Measurements from ENCODE around the gene BCS1L. TPM values are rescaled to one million over a fixed set of nuclear protein-coding genes. Genes with fewer than 3 reads are reported as not detected.

Gene BCS1L
- 19.9 and 21.9 TPM in 2 replicates for polyA plus RNA-seq (2013)

- Histone ChIP-seq H3K4me1 (ENCODE audit: control insufficient read depth in 1 of 2, insufficient read depth in 2 of 2, low read length in 2 of 2) (peaks cover 3 to 4% of the 10 kb centered on the region in 2 experiments), H3K27ac (ENCODE audit: low read depth, low read length) (peak within 1 kb of the TSS; percentile 47), H3K18ac (ENCODE audit: low read length) (peak within 1 kb of the TSS; percentile 60), H3K14ac (ENCODE audit: low read length) (peak within 1 kb of the TSS; percentile 73), H3K36me3 (ENCODE audit: control insufficient read depth in 1 of 2, insufficient read depth in 2 of 2, low read length in 2 of 2) (peaks cover 41 to 52% of the 10 kb centered on the region in 2 experiments), H3K27me3 (ENCODE audit: insufficient read depth, low read length) (no peaks in the 10 kb centered on the region), H4K8ac (ENCODE audit: low read depth, low read length) (peak within 1 kb of the TSS; percentile 94), H2BK12ac (ENCODE audit: low read length) (no peak within 1 kb of the TSS), H3K4me3 (ENCODE audit: low read depth, low read length) (peak within 1 kb of the TSS; percentile 92), H3K79me2 (ENCODE audit: control insufficient read depth, insufficient read depth, low read length, poor library complexity) (peaks cover 4% of the 10 kb centered on the region), H3K4ac (ENCODE audit: low read depth, low read length) (peak within 1 kb of the TSS; percentile 72), H3K4me2 (ENCODE audit: low read length) (peak within 1 kb of the TSS; percentile 78), H3K9me3 (ENCODE audit: insufficient read depth, low read depth, low read length) (no peaks in the 10 kb centered on the region), H4K12ac (ENCODE audit: low read depth, low read length) (peak within 1 kb of the TSS; percentile 68), H2BK5ac (ENCODE audit: low read depth, low read length, poor library complexity) (peak within 1 kb of the TSS; percentile 46), H3K79me1 (ENCODE audit: low read length) (peaks cover 6% of the 10 kb centered on the region), H4K91ac (ENCODE audit: low read depth, low read length) (peak within 1 kb of the TSS; percentile 74), H2AFZ (ENCODE audit: insufficient read depth, low read length, poor library complexity) (peak within 1 kb of the TSS; percentile 95), H3K23ac (ENCODE audit: low read length) (no peak within 1 kb of the TSS), H3K9ac (ENCODE audit: low read length) (peak within 1 kb of the TSS; percentile 86), H2AK5ac (ENCODE audit: low read length) (no peak within 1 kb of the TSS), H2BK120ac (ENCODE audit: insufficient read depth, low read length, poor library complexity) (peak within 1 kb of the TSS; percentile 25)
- WGBS (ENCODE audit: extremely low coverage, insufficient coverage, insufficient read length): no CpG with 5 or more reads among the region's 49 CpGs
- peak; percentile 72 to 77 for DNase-seq
Measured at GRCh38 chr2:218659258-218659987, at the start of gene BCS1L, which contains the start of gene ZNF142. BCS1L (plus strand) TSS chr2:218659683; CDS start chr2:218660988, 1,305 bp downstream. ZNF142 (minus strand) TSS chr2:218659623; CDS start chr2:218656429, 3,194 bp downstream.

- Histone ChIP-seq H3K9ac (ENCODE audit: low read length) (no peak overlapping the region), H3K4ac (ENCODE audit: low read depth, low read length) (no peak overlapping the region), H4K8ac (ENCODE audit: low read depth, low read length) (no peak overlapping the region), H3K18ac (ENCODE audit: low read length) (no peak overlapping the region), H3K4me1 (ENCODE audit: control insufficient read depth in 1 of 2, insufficient read depth in 2 of 2, low read length in 2 of 2) (no peaks in the 10 kb centered on the region), H4K12ac (ENCODE audit: low read depth, low read length) (no peak overlapping the region), H3K23ac (ENCODE audit: low read length) (no peak overlapping the region), H3K79me2 (ENCODE audit: control insufficient read depth, insufficient read depth, low read length, poor library complexity) (no peaks in the 10 kb centered on the region), H3K4me3 (ENCODE audit: low read depth, low read length) (no peak overlapping the region), H2BK12ac (ENCODE audit: low read length) (no peak overlapping the region), H2BK120ac (ENCODE audit: insufficient read depth, low read length, poor library complexity) (no peak overlapping the region), H3K14ac (ENCODE audit: low read length) (no peak overlapping the region), H3K4me2 (ENCODE audit: low read length) (no peak overlapping the region), H3K27ac (ENCODE audit: low read depth, low read length) (no peak overlapping the region), H3K9me3 (ENCODE audit: insufficient read depth, low read depth, low read length) (no peaks in the 10 kb centered on the region), H2AFZ (ENCODE audit: insufficient read depth, low read length, poor library complexity) (no peak overlapping the region), H2AK5ac (ENCODE audit: low read length) (no peak overlapping the region), H3K27me3 (ENCODE audit: insufficient read depth, low read length) (no peaks in the 10 kb centered on the region), H3K36me3 (ENCODE audit: control insufficient read depth in 1 of 2, insufficient read depth in 2 of 2, low read length in 2 of 2) (no peaks in the 10 kb centered on the region), H3K79me1 (ENCODE audit: low read length) (no peaks in the 10 kb centered on the region), H2BK5ac (ENCODE audit: low read depth, low read length, poor library complexity) (no peak overlapping the region), H4K91ac (ENCODE audit: low read depth, low read length) (no peak overlapping the region)
- no CpG with 5 or more reads among the region's 6 CpGs for WGBS (ENCODE audit: extremely low coverage, insufficient coverage, insufficient read length)
- DNase-seq: no peak
Measured at GRCh38 chr2:218615868-218616315, 43.6 kb upstream of the BCS1L start.

GRCh38 chr2:218618102-218618860 lies 41.2 kb upstream of the BCS1L start:
- no peak overlapping the region for H3K14ac ChIP-seq (ENCODE audit: low read length)
- no peak overlapping the region for H3K23ac ChIP-seq (ENCODE audit: low read length)
- no peak overlapping the region for H3K4me2 ChIP-seq (ENCODE audit: low read length)
- no peak overlapping the region for H3K4me3 ChIP-seq (ENCODE audit: low read depth, low read length)
- H3K79me2 ChIP-seq (ENCODE audit: control insufficient read depth, insufficient read depth, low read length, poor library complexity): no peaks in the 10 kb centered on the region
- no peak overlapping the region for H4K91ac ChIP-seq (ENCODE audit: low read depth, low read length)
- H4K8ac ChIP-seq (ENCODE audit: low read depth, low read length): no peak overlapping the region
- H3K36me3 ChIP-seq (ENCODE audit: control insufficient read depth in 1 of 2, insufficient read depth in 2 of 2, low read length in 2 of 2): no peaks in the 10 kb centered on the region
- H2AFZ ChIP-seq (ENCODE audit: insufficient read depth, low read length, poor library complexity): no peak overlapping the region
- no peak overlapping the region for H2AK5ac ChIP-seq (ENCODE audit: low read length)
- H3K27me3 ChIP-seq (ENCODE audit: insufficient read depth, low read length): no peaks in the 10 kb centered on the region
- no peak overlapping the region for H2BK5ac ChIP-seq (ENCODE audit: low read depth, low read length, poor library complexity)
- no CpG with 5 or more reads among the region's 9 CpGs for WGBS (ENCODE audit: extremely low coverage, insufficient coverage, insufficient read length)
- H3K9me3 ChIP-seq (ENCODE audit: insufficient read depth, low read depth, low read length): no peaks in the 10 kb centered on the region
- H3K79me1 ChIP-seq (ENCODE audit: low read length): no peaks in the 10 kb centered on the region
- no peak overlapping the region for H3K9ac ChIP-seq (ENCODE audit: low read length)
- no peak for DNase-seq
- H4K12ac ChIP-seq (ENCODE audit: low read depth, low read length): no peak overlapping the region
- H3K27ac ChIP-seq (ENCODE audit: low read depth, low read length): no peak overlapping the region
- no peaks in the 10 kb centered on the region for H3K4me1 ChIP-seq (ENCODE audit: control insufficient read depth in 1 of 2, insufficient read depth in 2 of 2, low read length in 2 of 2)
- no peak overlapping the region for H3K4ac ChIP-seq (ENCODE audit: low read depth, low read length)
- H2BK120ac ChIP-seq (ENCODE audit: insufficient read depth, low read length, poor library complexity): no peak overlapping the region
- H2BK12ac ChIP-seq (ENCODE audit: low read length): no peak overlapping the region
- H3K18ac ChIP-seq (ENCODE audit: low read length): no peak overlapping the region

GRCh38 chr2:218621007-218621406 lies 38.5 kb upstream of the BCS1L start:
- no peak overlapping the region for H2AK5ac ChIP-seq (ENCODE audit: low read length)
- no peaks in the 10 kb centered on the region for H3K4me1 ChIP-seq (ENCODE audit: control insufficient read depth in 1 of 2, insufficient read depth in 2 of 2, low read length in 2 of 2)
- no peak overlapping the region for H3K14ac ChIP-seq (ENCODE audit: low read length)
- no peaks in the 10 kb centered on the region for H3K79me1 ChIP-seq (ENCODE audit: low read length)
- H4K8ac ChIP-seq (ENCODE audit: low read depth, low read length): no peak overlapping the region
- no peak overlapping the region for H2BK12ac ChIP-seq (ENCODE audit: low read length)
- H3K9me3 ChIP-seq (ENCODE audit: insufficient read depth, low read depth, low read length): no peaks in the 10 kb centered on the region
- no peak overlapping the region for H4K91ac ChIP-seq (ENCODE audit: low read depth, low read length)
- no peak overlapping the region for H2BK5ac ChIP-seq (ENCODE audit: low read depth, low read length, poor library complexity)
- no peak overlapping the region for H3K18ac ChIP-seq (ENCODE audit: low read length)
- H3K79me2 ChIP-seq (ENCODE audit: control insufficient read depth, insufficient read depth, low read length, poor library complexity): no peaks in the 10 kb centered on the region
- WGBS (ENCODE audit: extremely low coverage, insufficient coverage, insufficient read length): no CpG with 5 or more reads among the region's 7 CpGs
- H3K27ac ChIP-seq (ENCODE audit: low read depth, low read length): no peak overlapping the region
- no peak overlapping the region for H3K4ac ChIP-seq (ENCODE audit: low read depth, low read length)
- H2BK120ac ChIP-seq (ENCODE audit: insufficient read depth, low read length, poor library complexity): no peak overlapping the region
- H3K4me2 ChIP-seq (ENCODE audit: low read length): no peak overlapping the region
- no peak overlapping the region for H3K23ac ChIP-seq (ENCODE audit: low read length)
- H3K4me3 ChIP-seq (ENCODE audit: low read depth, low read length): no peak overlapping the region
- no peak overlapping the region for H2AFZ ChIP-seq (ENCODE audit: insufficient read depth, low read length, poor library complexity)
- H3K9ac ChIP-seq (ENCODE audit: low read length): no peak overlapping the region
- DNase-seq: no peak
- H3K36me3 ChIP-seq (ENCODE audit: control insufficient read depth in 1 of 2, insufficient read depth in 2 of 2, low read length in 2 of 2): no peaks in the 10 kb centered on the region
- H4K12ac ChIP-seq (ENCODE audit: low read depth, low read length): no peak overlapping the region
- no peaks in the 10 kb centered on the region for H3K27me3 ChIP-seq (ENCODE audit: insufficient read depth, low read length)

Data from trophoblast cell (in vitro differentiated cells and primary cell).